ENCODE results near the gene CALY.
A peak's percentile ranks its signal among the peaks of the same experiment; 100 is the strongest.

Gene CALY

GRCh38 chr10:133310399-133310755 is 26.3 kb downstream of the CALY start:
- H3K27me3 ChIP-seq: no peaks in the 10 kb centered on the region
- H4K20me1 ChIP-seq: peaks cover 21 to 77% (median 55%) of the 10 kb centered on the region in 11 experiments; a peak in 21 of 22 replicates
- no peak for TF ChIP-seq Cebpa-rat (IDR thresholded peaks at IDR 0.05)
- H3K36me3 ChIP-seq: peaks cover 31 to 48% (median 39%) of the 10 kb centered on the region in 11 experiments
- H3K9me3 ChIP-seq (replicated peaks in 1 of 11): no peaks in the 10 kb centered on the region
- H3K4me3 ChIP-seq: no peak overlapping the region
- peaks cover 32 to 65% (median 55%) of the 10 kb centered on the region in 10 experiments for H3K4me1 ChIP-seq
- H3K4me2 ChIP-seq: peak overlapping the region in 9 of 11 experiments; percentile 47 to 97 (median 69); a peak in 12 of 22 replicates
- H3K27ac ChIP-seq: no peak overlapping the region
- no peak overlapping the region for H3K9ac ChIP-seq

DNA sequence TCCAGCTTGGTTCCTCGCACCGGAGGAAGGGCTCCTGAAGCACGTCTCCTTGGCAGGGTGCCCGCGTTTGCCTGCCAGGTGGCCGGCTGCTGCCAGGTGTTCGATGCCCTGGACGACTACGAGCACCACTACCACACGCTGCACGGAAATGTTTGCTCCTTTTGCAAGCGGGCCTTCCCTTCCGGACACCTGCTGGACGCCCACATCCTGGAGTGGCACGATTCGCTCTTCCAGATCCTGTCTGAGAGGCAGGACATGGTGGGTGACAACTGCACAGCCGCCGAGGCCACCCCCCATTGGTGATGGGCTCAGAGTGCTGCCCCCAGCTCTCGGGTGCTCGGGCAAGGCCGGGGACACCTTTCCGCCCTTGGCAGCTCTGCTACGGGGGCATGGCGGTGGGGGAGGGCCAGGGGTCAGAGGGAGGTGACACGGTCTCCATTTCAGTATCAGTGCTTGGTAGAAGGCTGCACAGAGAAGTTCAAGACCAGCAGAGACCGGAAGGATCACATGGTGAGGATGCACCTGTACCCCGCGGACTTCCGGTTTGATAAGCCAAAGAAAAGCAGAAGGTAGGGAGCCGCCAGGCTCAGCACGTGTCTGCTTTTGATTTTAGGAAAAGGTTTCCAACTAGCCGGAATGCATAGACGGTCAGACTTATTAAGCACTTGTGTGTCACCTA is 26.8 kb downstream of the CALY start:
- no peak overlapping the region for H3K9ac ChIP-seq
- no peaks in the 10 kb centered on the region for H3K27me3 ChIP-seq
- peaks cover 37 to 65% (median 57%) of the 10 kb centered on the region in 10 experiments for H3K4me1 ChIP-seq
- peaks cover 25 to 82% (median 60%) of the 10 kb centered on the region in 11 experiments; a peak in 21 of 22 replicates for H4K20me1 ChIP-seq
- no peak for TF ChIP-seq Cebpa-rat (IDR thresholded peaks at IDR 0.05)
- H3K27ac ChIP-seq: peak overlapping the region in 1 of 11 experiments; percentile 12; a peak in 1 of 22 replicates
- peaks cover 31 to 52% (median 39%) of the 10 kb centered on the region in 11 experiments for H3K36me3 ChIP-seq
- H3K4me3 ChIP-seq: peak overlapping the region in 7 of 10 experiments; percentile 7 to 100 (median 95); a peak in 6 of 20 replicates
- H3K9me3 ChIP-seq (replicated peaks in 1 of 11): no peaks in the 10 kb centered on the region
- peak overlapping the region; percentile 47 to 97 (median 60); a peak in 21 of 22 replicates for H3K4me2 ChIP-seq

DNA sequence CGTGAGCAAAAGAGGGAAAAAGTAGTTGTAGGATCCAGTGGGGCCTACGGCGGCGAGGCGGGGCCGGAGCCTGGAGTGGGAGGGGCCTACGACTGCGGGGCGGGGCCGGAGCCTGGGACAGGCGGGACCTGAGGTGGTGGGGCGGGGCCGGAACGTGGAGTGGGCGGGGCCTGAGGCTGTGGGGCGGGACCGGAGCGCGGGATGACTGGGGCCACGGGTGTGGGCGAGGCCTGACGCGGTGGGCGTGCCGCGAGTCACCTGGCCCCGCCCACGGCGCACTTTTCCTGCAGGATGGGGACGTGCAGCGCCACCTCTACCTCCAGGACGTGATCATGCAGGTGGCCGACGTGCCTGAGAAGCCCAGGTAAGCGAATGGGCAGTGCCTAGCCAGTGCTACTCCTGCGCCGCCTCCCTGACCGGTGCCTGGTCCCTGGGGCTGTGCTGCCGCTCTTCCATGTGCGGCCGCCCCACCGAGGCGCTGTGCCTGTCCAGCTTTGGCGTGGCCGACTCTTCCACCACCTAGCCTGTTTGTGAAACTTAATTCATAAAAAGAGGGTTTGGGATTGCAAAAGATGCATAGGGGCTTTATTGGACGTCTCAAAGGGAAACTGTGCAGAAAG is 27.5 kb downstream of the CALY start:
- H3K36me3 ChIP-seq: peaks cover 31 to 54% (median 39%) of the 10 kb centered on the region in 11 experiments

GRCh38 chr10:133308421-133309099 is 28.1 kb downstream of the CALY start, which contains the start of the genes TUBGCP2 and ZNF511:
Gene TUBGCP2, minus strand, starts transcription at chr10:133308872. Its CDS starts 5,931 bp downstream, at chr10:133302941.
Gene ZNF511, plus strand, starts transcription at chr10:133308914. Its CDS starts 30 bp downstream, at chr10:133308944.
- peaks cover 36 to 93% (median 73%) of the 10 kb centered on the region in 11 experiments for H4K20me1 ChIP-seq
- H3K36me3 ChIP-seq: peaks cover 35 to 60% (median 43%) of the 10 kb centered on the region in 11 experiments
- peak within 1 kb of the TSS; percentile 94 to 98 (median 97) for H3K27ac ChIP-seq
- peaks cover 37 to 54% (median 47%) of the 10 kb centered on the region in 10 experiments for H3K4me1 ChIP-seq
- H3K4me3 ChIP-seq: peak within 1 kb of the TSS; percentile 87 to 100 (median 95)
- H3K9ac ChIP-seq: peak within 1 kb of the TSS; percentile 93 to 98 (median 97)
- no peaks in the 10 kb centered on the region for H3K27me3 ChIP-seq
- TF ChIP-seq Cebpa-rat (IDR thresholded peaks at IDR 0.05): no peak
- H3K4me2 ChIP-seq: peak within 1 kb of the TSS; percentile 89 to 99 (median 95)
- no peaks in the 10 kb centered on the region for H3K9me3 ChIP-seq (replicated peaks in 1 of 11)

More for the DNA sequence above, 27.5 kb downstream of the CALY start:
- H3K27ac ChIP-seq: peak overlapping the region; percentile 94 to 98 (median 97)
- no peak for TF ChIP-seq Cebpa-rat (IDR thresholded peaks at IDR 0.05)
- H3K4me2 ChIP-seq: peak overlapping the region; percentile 89 to 99 (median 95)
- peaks cover 39 to 58% (median 51%) of the 10 kb centered on the region in 10 experiments for H3K4me1 ChIP-seq
- H3K9ac ChIP-seq: peak overlapping the region; percentile 93 to 98 (median 97)
- H3K9me3 ChIP-seq (replicated peaks in 1 of 11): no peaks in the 10 kb centered on the region
- no peaks in the 10 kb centered on the region for H3K27me3 ChIP-seq
- H3K4me3 ChIP-seq: peak overlapping the region; percentile 87 to 100 (median 95)
- H4K20me1 ChIP-seq: peaks cover 30 to 87% (median 67%) of the 10 kb centered on the region in 11 experiments; a peak in 21 of 22 replicates

DNA sequence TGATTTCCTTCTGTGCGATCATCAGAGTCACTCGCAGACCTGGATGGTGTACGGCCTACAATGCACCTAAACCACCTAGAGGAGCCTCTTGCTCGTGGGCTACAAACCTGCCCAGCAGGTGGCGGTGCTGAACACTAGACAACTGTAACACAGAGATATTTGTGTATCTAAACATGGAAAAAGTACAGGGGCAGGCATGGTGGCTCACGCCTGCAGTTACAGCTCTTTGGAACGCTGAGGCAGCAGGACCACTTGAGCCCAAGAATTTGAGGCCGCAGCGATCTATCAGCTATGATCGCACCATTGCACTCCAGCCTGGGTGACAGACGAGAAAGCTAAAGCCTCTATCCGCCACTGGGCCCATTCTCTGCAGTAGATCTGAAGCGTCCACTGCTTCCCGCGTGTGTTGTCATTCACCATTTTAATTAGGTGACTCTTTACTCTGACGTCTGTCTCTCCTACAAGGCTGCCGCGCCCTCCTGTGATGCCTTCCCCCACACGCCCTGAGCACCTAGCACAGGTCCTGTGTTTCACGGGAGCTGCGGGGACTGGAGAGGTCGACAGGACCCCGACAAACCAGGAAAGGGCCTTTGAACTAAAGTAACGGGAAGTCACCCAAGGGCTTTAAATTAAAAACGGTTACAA is 28.8 kb downstream of the CALY start:
- peak overlapping the region; percentile 87 to 100 (median 95) for H3K4me3 ChIP-seq
- peaks cover 31 to 50% (median 41%) of the 10 kb centered on the region in 10 experiments for H3K4me1 ChIP-seq
- TF ChIP-seq Cebpa-rat (IDR thresholded peaks at IDR 0.05): no peak
- H3K36me3 ChIP-seq: peaks cover 37 to 62% (median 46%) of the 10 kb centered on the region in 11 experiments
- peaks cover 43 to 93% (median 77%) of the 10 kb centered on the region in 11 experiments for H4K20me1 ChIP-seq
- peak overlapping the region; percentile 94 to 98 (median 97) for H3K27ac ChIP-seq
- H3K9ac ChIP-seq: peak overlapping the region; percentile 93 to 98 (median 97)
- H3K4me2 ChIP-seq: peak overlapping the region; percentile 89 to 99 (median 95)
- H3K27me3 ChIP-seq: no peaks in the 10 kb centered on the region
- no peaks in the 10 kb centered on the region for H3K9me3 ChIP-seq (replicated peaks in 1 of 11)

- peak overlapping the region; percentile 93 to 98 (median 97); a peak in 17 of 22 replicates for H3K9ac ChIP-seq
- peak overlapping the region; percentile 89 to 99 (median 95) for H3K4me2 ChIP-seq
- no peaks in the 10 kb centered on the region for H3K9me3 ChIP-seq (replicated peaks in 1 of 11)
- peaks cover 25 to 50% (median 39%) of the 10 kb centered on the region in 10 experiments for H3K4me1 ChIP-seq
- TF ChIP-seq Cebpa-rat (IDR thresholded peaks at IDR 0.05): no peak
- H3K27me3 ChIP-seq: no peaks in the 10 kb centered on the region
- H3K27ac ChIP-seq: peak overlapping the region in 5 of 11 experiments; percentile 94 to 98 (median 96); a peak in 9 of 22 replicates
- peak overlapping the region; percentile 87 to 100 (median 95); a peak in 10 of 20 replicates for H3K4me3 ChIP-seq
- H4K20me1 ChIP-seq: peaks cover 52 to 93% (median 81%) of the 10 kb centered on the region in 11 experiments
- peaks cover 37 to 62% (median 47%) of the 10 kb centered on the region in 11 experiments for H3K36me3 ChIP-seq
Observed at GRCh38 chr10:133306941-133307379, 29.7 kb downstream of the CALY start.

- Histone ChIP-seq H3K27me3 (no peaks in the 10 kb centered on the region), H3K27ac (peak overlapping the region in 9 of 11 experiments; percentile 6 to 96 (median 29); a peak in 13 of 22 replicates), H3K36me3 (peaks cover 37 to 61% (median 47%) of the 10 kb centered on the region in 11 experiments), H3K4me2 (peak overlapping the region in 7 of 11 experiments; percentile 34 to 98 (median 94); a peak in 13 of 22 replicates), H3K9ac (peak overlapping the region in 8 of 11 experiments; percentile 10 to 98 (median 56); a peak in 11 of 22 replicates), H3K4me3 (no peak overlapping the region), H4K20me1 (peaks cover 61 to 93% (median 85%) of the 10 kb centered on the region in 11 experiments), H3K4me1 (peaks cover 25 to 50% (median 39%) of the 10 kb centered on the region in 10 experiments), H3K9me3 (replicated peaks in 1 of 11) (no peaks in the 10 kb centered on the region)
- no peak for TF ChIP-seq Cebpa-rat (IDR thresholded peaks at IDR 0.05)
Observed at GRCh38 chr10:133306097-133306476, 30.6 kb downstream of the CALY start.

- H3K9me3 ChIP-seq (replicated peaks in 1 of 11): no peaks in the 10 kb centered on the region
- H3K36me3 ChIP-seq: peaks cover 50 to 71% (median 58%) of the 10 kb centered on the region in 11 experiments
- 0 out of 22 replicates have a peak overlapping the region, but pooled peaks of 1 of the 11 experiments have one; percentile 1 for H3K9ac ChIP-seq
- H4K20me1 ChIP-seq: peaks cover 61 to 94% (median 77%) of the 10 kb centered on the region in 11 experiments
- peaks cover 12 to 36% (median 27%) of the 10 kb centered on the region in 10 experiments for H3K4me1 ChIP-seq
- no peak for TF ChIP-seq Cebpa-rat (IDR thresholded peaks at IDR 0.05)
- no peak overlapping the region; a peak in 1 of 22 replicates for H3K27ac ChIP-seq
- no peak overlapping the region for H3K4me3 ChIP-seq
- no peaks in the 10 kb centered on the region for H3K27me3 ChIP-seq
- H3K4me2 ChIP-seq: no peak overlapping the region
Observed at GRCh38 chr10:133303206-133303605, 33.5 kb downstream of the CALY start.

Measured in BLaER1 treated with 17β-estradiol and CSF1 and Interleukin-3, amounts not matched to agents 10 nM and 100 nM (cell line).